Islet precursor cell (in vitro differentiated cells): ENCODE results near the gene PEX26.
A peak's percentile ranks its signal among the peaks of the same experiment; 100 is the strongest.
"Not testable (repeated sequence)": the region's sequence is repeated elsewhere in the genome, so short reads cannot be mapped to it uniquely, and the experiment has no call there.

Source experiments
- DNase-seq: peaks from one replicate; pipeline ENCODE4 v3.0.0-alpha.2; 2018

The PEX26 gene

DNA sequence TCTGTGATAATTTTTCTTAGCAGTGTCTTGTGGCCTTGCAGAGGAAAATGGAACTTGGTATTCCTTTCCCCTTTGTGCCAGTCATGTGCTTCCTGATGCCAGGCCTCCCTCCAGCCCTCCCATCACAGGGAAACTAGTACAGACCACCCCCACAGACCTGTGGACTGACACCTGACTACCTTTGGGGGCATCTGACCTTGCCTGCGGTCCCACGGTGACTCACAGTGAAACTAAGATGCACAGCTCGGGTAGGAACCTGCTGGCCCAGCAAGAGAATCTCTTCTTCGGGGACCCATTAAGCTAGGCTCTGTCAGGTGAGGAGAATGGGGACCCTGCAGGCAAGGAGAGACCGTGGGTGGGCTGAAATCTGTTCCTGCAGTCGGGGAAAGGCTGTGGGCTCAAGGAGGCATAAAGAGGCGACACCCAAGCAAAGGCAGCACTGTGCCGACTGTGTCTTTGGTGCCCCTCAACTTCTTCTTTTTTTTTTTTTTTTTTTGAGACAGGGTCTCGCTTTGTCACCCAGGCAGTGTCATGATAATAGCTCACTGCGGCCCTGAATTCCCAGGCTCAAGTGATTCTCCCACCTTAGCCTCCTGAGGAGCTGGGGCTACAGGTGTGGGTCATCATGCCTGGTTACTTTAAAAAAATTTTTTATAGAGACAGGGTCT lies 20.8 kb upstream of the PEX26 start:
- no peak for DNase-seq

- peak; percentile 79 for DNase-seq
Measured at GRCh38 chr22:18057568-18058209, 20.1 kb upstream of the PEX26 start.

DNA sequence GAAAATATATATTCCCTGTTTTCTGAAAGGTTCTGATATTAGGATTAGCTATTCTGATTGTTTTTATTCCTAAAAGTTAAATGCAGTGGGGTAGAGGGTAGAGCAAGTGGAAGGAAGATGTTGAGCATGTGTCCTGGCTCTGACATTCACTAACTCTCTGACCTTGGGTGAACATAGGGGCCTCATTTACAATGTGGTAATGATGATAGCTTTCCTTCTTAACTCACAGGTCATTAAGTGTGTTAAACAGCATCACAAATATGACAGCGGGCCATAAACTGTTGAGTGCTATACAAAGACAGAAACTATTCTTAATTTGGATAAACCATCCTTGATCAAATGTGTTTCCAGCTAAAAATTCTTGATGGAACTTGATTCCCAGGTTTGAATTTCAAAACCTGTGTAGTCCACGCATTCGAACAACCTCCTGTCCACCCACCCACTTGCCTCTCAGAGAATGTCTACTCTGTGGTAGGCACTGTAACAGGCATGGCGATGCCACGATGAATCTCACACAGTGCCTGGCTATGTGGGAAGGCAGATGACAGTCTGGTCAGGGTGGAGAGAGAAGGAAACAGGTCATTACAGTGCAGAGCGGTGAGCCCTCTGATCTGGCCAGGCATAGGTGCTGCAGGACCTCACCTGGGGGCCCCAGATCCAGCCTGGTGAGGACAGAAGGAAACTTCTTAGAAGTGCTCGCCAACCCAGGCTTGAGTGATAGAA lies 19.3 kb upstream of the PEX26 start:
- DNase-seq: no peak

- DNase-seq: no peak
Measured at GRCh38 chr22:18059094-18059417, 18.7 kb upstream of the PEX26 start.

DNA sequence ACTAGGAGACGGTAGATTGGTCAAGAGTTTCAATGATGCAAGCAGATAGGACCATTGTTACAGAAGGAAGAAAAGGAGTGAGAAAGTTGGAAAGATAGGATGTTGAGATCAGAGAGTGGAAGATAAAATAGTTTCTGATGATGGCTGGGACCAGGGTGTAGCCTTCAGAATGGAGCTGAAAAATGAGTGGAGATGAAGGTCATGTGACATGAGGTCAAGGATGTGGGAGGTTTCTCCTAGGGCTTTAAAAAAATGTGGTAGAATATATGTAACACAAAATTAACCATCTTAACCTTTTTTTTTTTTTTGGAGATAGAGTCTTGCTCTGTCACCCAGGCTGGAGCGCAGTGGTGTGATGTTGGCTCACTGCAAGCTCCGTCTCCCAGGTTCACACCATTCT lies 18.3 kb upstream of the PEX26 start:
- no peak for DNase-seq

GRCh38 chr22:18059991-18060390 lies 17.8 kb upstream of the PEX26 start:
- DNase-seq: no peak

DNA sequence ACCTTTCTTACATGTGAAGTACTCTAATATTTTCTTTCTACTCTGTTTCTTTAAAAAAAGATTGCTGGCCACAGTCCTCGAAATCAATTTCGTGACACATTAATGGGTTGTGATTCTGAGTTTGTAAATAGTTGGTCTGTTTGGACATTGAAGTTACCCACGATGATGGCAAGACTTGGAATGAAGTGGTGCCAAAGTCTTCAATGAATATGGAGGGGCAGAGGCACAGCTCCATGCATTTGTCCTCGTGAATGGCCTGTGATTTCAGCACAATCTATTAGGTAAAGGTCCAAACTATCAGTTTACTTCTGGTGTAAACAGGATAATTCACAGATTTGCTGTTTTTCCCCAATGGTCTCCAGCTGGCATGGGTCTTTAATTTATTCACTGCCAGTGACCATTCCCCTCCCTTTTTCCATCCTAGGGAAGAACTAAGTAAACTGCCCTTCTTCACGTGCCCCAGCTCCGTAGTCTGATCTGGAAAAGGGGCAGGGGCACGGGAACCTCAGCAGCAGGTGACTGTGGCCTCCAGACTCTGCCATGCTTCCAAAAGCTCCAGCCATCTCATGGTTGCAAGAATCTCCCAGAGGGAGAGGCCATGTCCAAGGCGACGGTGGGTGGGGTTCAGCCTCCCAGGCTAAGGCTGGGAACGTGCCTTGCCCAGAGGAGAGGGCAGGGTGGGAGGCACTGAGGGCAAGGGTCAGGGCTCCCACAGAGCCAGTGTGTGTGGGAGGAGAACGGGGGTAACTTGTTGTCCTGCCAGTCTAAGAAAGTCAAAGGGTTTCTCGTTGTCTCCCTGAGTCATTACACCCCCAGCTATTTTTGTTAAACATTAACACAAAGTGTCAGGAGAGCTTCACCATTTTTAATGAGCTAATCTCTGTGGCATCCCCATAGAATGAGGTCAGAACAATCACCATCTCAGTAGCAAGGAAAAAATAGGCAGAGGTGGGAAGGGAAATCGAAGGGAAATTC lies 16.9 kb upstream of the PEX26 start:
- no peak for DNase-seq

DNA sequence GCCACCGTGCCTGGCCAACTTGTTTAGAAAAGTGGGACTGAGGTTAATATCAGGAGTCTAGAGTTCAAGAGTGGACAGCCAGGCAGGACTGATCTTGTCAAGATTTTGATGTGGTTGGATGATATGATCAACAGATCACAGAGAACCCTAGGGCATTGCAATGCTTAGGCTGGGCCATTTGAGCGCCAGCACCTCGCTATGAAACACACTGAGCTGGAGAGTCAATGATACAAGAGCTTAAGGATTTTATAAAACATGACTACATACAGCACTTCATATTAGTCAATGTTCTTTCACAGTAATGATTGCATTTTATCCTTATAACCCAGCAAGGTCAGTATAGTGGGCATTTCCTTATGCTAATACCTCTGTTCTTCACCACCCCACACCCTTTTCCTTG lies 15.4 kb upstream of the PEX26 start:
- DNase-seq: no peak

DNA sequence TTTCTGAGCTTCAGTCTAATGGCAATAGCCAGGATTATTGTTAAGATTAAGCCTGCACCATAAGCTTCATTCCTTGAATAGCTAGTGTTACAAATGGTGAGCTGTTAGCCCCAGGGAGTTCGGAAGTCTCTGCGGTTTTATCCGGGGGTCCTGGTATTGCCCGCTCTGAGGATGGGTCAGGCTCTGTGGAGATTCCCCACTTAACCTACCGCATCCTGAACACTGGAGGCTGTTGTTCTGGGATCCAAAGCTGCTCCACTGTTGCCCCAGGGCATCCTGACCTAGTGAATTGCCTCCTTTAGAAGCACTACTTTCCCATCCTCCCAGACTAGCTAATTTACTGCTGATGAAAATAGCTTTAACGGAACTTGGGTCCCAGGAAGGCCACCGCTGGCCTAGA lies 14.5 kb upstream of the PEX26 start:
- peak; percentile 98 for DNase-seq

DNA sequence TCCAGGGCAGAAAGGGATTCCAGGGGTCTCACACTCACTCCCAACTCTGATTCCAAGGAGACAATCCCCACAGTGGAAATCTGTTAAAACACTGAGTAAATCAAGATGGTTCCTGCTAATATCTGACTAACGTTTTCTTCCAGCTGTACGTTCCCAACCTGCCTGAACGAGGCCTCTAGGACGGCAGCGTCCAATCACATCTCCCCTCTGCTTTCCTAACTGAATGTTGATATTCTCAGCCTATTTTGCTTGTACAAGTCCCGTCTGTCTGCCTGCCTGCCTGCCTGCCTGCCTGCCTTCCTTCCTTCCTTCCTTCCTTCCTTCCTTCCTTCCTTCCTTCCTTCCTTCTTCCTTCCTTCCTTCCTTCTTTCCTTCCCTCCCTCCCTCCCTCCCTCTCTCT lies 14.1 kb upstream of the PEX26 start:
- DNase-seq: not testable (repeated sequence)

DNA sequence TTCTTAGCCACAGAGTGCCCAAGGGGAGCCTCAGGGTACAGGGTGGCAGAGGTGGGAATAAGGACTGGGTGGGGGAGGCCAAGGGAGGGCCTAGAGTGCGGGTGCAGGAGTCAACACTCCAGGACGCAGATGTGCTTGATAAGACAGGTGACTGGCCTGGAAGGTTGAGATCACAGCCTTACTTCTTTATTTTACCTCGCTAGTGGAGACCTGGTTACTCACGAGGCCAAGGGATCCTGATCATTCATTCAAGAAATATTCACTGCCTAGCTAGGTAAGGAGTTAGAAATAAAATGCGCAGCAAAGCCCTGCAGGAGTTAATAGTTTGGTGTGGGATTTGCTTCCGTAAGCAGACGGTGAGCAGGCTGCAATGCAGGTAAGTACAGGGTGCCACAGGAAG lies 13.2 kb upstream of the PEX26 start:
- no peak for DNase-seq

- no peak for DNase-seq
Measured at GRCh38 chr22:18065256-18065655, 12.5 kb upstream of the PEX26 start.

DNA sequence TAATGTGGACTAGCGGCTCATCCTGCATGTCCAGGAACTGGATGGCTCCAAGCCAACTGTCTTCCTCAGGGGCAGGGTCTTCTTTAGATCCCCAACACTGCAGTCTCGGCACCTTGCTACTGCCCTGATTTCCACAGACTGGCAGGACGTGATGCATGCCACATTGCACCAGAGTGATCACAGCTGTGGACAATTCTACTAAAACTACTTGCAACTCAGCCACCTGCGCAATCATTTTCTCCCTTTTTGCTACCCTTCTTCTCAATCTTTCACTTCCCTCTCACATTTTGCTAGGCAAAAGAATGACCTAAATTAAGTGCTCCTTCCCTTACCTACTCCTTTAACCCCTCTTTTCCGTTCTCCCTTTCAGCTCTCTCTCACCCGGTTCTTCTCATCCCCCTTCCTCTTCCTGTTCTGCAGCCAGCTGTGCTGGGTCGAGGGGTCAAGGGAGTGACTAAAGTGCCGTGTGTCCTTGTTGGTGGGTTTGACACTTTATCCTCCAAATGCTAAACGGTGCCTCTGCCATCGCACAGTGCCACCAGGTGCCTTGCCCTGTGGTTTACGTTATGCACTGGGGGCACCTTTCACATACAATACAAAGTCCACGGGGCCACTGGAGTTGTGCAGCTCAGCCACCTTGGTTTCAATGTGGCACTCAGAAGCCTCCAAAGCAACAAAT lies 11.5 kb upstream of the PEX26 start:
- no peak for DNase-seq

DNA sequence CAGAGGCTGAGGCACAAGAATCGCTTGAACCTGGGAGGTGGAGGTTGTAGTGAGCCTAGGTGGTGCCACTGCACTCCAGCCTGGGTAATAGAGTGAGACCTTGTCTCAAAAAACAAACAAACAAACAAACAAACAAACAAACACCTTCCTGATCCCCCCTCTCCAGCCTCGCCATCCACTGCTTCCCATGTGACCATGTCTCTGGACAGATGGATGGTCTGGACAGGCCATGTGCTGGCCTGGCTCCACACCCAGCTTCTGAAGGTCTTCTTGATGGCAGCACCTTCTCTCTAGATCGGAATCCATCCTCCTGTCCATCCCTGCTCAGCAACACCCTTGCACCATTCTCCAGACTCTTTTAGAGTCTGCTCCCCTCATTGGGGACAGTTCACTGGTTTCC lies 10.7 kb upstream of the PEX26 start:
- no peak for DNase-seq

DNA sequence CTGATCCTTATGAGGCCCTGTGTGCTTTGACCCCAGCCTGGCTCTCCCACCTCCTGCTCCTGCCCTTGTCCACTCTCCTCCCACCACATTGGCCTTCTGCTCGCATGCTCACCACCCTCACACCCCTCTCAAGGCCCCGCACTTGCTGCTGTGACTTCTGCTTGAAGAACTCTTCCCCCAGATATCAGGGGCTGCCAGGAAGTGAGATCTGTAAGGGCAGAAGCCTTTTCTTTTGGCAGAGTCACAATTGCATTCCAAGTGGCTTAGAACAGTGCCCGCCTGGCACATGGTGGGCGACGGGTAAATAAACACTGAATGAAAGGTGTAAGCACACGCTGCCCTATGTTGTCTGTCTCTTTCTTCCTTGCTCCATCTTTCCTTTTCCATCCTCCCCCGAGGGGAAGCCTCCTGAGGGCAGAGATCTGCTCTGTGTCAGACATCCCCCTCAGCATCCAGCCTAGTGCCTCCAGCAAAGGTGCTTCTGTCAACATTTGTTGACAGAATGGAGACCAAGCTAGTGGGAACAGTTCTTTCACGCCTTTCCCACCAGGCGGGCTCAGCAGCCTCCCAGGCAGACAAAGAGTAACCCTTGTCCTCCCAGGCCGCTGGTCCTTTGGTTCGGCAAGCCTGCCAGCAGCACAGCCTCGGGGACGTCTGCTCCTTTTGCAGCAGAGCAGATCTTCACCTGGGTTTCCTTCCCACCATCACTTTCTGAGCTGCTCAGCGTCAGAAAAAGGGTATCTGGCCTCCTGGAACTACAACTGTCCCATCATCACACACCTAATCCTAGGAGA lies 10.0 kb upstream of the PEX26 start:
- peak; percentile 87 for DNase-seq

DNA sequence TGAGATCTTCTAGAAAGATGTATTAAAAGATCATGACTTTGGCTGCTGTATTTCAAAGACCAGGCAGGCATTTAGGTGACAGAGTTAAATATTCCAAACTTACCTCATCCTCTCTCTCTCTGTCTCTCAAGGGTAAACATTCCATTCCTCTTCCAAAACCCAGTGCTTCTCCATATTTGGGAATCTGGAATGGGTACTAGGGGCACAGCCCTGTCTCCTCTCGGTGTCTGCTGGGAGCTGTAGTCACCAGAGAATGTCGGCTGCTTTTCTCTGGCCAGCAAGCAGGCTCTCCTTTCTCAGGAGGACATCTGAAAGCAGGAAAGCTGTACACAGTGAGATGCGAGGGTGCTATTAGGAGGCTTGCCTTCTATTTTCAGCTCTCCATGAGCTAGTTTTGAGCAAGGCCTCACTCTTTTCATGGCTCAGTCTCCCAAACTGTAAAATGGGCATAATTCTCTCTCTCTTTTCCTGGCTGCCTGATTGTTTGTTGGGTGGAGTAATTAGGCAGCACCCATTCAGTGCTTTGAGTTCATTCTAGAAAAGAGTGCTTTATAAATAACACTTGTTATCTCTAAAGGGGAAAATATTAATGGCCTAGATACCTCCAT lies 9.3 kb upstream of the PEX26 start:
- peak; percentile 80 for DNase-seq

- no peak for DNase-seq
Measured at GRCh38 chr22:18069041-18069440, 8.7 kb upstream of the PEX26 start.

- DNase-seq: no peak
Measured at GRCh38 chr22:18070041-18070440, 7.7 kb upstream of the PEX26 start.

DNA sequence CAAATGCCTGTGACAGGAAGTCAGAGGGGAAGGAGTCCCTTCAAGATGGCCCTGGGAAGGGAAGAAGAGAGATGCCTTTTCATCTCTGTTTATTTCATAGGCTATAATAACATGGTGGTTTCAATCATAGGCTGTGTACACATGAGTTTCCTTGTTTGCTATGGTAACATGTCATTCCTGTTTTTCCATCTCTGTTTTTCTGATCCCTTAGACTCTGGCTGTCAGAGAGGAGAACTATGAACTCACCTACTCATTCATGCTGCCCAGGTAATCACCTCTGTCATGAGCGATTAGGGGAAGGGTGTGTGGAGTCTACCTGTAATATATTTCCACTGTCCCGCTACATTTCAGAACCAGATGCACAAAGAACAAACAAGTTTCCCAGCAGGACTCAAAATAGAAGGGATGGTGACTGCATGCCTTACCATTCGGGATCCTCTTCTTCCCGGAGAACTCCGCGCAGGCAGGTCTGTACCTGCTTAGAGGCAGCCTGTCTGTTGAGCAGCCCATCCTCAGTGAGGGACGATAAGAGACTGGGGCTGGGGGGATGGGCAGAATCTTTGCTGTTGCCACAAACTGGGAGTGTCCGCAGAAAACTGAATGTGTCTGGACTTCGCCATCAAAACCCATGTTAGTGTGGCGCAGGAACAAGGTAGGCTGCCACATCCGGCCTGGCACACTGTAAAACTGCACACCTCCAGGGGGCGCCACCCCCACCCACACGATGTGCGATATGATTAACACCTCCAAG lies 7.1 kb upstream of the PEX26 start:
- no peak for DNase-seq

DNA sequence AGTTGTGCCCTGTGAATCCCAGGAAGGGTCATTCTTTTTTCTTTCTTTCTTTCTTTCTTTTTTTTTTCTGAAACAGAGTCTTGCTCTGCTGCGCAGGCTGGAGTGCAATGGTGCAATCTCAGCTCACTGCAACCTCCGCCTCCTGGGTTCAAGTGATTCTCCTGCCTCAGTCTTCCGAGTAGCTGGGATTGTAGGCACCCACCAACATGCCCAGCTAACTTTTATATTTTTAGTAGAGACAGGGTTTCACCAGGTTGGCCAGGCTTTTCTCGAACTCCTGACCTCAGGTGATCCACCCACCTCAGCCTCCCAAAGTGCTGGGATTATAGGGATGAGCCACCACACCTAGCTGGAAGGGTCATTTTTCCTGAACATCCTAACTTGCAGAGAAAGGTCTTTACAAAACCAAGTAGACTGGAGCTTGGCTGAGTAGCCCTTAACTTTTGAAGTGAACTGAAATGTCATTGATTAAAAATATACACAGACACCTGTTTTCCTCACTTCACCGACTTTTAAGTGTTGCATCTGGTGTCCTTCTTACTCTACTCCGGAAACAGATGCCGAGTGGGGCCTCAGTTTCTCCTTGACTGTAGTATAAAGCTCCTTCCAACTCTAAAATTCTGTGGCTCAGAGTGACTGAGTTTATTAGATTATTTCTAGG lies 6.4 kb upstream of the PEX26 start:
- DNase-seq: not testable (repeated sequence)
